IMR-90 (cell line): ENCODE results near the gene CWC25. TPM values are rescaled to one million over a fixed set of nuclear protein-coding genes. Genes with fewer than 3 reads are reported as not detected.

Experiments
- BHLHE40 ChIP-seq: fragments of 150-350 bp; IDR thresholded peaks from 2 replicates; pipeline ENCODE4 v1.6.1; 2016; ENCODE audit warnings: mild to moderate bottlenecking, low read depth, low read length
- CHD1 ChIP-seq: IDR thresholded peaks from 2 replicates; pipeline ENCODE4 v1.6.1; 2012; ENCODE audit warnings: low read depth, low read length, improper control_type of control experiment
- POLR2A ChIP-seq: IDR thresholded peaks from 2 replicates; pipeline ENCODE4 v1.6.1; 2012; ENCODE audit warnings: mild to moderate bottlenecking, low read depth, low read length
- polyA plus RNA-seq, 3 experiments: library from polyadenylated mRNA; depleted of rRNA; stranded (reverse); fragments of >200 nt; gene quantifications; 2 replicates each; pipeline ENCODE4 v1.2.3, GENCODE V29; 2012; ENCODE audit warnings: low replicate concordance in 1 of 3
- total RNA-seq: library from RNA; depleted of rRNA; stranded (reverse); fragments of >200 nt; gene quantifications from 2 replicates; pipeline ENCODE4 v1.2.3, GENCODE V29; 2012

CWC25 gene
- total and polyA plus RNA-seq, 2 of the 4 experiments (the other 2 are of a cell fraction) = 9.1 to 16.1 TPM

GRCh38 chr17:38871247-38872015, 46.3 kb upstream of the CWC25 start (continued):
- TF ChIP-seq BHLHE40 (no peak), POLR2A (no peak), CHD1 (no peak)
